Activated T-cell treated with anti-CD3 and anti-CD28 coated beads for 4 hours (primary cell): ENCODE results near the gene ETS1.

Source experiments
- DNase-seq: peaks from one replicate; pipeline ENCODE4 v3.0.0-alpha.2; 2020

The ETS1 gene

DNA sequence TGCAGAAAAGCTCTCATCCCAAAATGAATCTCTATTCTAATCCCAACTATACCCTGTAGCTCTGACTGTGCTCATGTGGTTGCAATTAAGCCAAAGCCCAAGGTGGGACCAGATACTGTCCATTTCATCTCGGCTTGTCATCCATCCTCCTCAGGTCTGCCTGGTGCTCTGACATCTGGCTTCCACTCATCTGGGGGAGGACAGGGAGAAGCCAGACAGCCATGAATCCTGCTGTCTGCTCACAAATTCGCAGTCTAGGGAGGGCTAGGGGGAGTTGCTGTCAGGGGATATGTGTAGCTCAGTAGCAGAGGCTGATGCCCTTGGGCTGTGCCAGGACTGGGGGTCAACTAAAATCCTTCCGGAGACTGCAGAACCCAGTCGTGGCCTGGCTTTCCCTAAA lies 167.1 kb downstream of the ETS1 start:
- DNase-seq, result no peak

DNA sequence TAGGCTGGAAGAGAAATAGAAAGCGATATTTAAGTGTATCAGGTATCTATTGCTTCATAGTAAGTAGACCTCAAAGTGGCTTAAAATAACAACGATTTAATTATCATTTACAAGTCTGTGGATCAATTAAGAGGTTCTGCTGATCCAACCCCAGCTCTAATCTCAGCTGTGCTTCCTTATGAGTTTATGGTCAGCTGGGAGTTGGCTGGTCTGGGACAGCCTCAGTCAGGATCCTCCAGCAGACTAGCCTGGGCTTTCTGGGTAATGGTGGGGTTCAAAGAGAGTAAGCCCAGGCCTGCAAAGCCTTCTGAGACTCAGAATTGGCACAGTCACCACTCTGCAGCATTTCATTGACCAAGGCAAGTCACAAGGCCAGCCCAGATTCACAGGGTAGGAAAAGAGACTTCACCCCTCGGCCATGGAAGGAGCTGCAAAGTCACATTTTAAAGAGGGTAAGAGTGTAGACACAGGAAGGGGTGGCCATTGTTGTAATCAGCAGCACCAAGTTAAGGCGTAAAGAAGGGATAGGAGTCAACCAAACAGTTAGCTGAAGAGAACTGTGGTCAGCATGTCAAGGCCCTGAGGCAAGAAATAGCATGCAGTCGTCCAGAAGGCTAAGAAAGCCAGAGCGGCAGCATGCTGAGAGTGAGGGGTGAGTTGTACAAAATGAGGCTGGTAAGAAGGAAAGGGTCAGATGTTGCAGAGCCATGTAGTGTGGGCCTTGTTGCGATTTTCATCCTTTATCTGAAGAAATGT lies 168.2 kb downstream of the ETS1 start:
- no peak for DNase-seq

DNA sequence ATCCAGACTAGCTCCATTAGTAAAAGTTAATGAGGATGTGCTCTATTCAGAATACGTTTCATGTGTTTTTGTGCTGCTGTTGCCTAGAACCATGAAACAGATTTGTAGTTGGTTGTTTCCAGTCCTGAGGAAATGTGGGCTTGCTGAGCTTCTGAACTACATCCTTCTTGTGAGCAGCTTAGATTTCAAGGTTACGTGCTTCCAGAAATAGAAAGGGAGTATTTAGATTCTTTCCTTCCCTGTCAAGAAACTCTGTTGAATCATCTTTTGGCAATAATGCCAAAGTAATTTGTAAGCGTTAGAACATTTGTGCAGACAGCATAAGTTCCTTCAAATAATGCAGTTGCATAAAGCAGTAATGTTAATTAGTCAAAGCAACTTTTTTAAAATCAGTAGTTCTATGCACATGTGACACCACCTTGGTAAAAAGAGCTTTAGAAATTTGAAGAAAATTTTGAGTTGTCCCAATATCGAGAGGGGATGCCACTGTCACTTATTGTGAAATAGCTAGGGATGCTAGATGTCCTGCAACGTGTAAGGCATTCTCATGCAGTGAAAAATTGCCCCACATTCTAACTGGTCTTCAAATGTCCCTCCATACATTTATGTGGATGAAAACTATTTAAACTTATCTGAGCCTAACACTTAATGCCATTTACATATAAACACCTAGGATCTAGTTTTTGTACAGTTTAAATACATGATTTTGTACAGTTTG lies 169.6 kb downstream of the ETS1 start:
- DNase-seq, result no peak

DNA sequence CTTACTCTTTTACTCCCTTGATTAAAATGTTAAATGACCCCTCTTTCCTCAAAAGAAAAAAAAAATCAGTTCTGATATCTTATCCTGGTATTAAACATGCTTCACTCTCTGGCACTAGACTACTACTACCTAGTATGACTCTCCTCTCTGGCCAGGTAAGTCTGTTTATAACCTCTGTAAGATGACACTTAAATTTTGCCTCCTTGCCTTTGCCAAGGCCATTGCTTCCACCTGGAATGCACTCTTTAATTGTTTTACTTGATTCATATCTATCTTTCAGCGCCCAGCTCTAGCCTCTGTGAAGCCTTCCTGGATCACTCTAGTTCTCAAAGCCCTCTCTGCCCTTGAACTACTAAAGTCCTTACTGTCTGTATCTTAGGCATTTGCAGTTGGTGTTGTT lies 170.4 kb downstream of the ETS1 start:
- DNase-seq, result no peak

DNA sequence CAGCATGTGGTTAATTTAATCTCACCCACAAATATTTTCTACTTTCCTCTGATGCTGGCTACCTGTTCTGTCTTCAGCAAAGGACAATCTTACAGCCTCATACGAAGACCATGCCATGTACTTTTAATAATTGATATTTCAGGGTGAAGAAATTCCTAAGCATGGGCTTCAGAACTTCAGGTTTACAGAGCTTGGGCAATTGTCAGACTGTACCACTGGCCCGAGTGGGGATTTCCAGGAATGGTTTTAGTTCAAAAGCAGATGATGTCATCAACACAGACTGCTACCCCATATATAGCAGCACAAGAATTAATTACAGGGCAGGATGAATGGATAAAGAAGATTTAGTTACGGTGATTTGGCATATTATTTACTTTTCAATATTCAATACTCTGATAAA lies 171.8 kb downstream of the ETS1 start:
- no peak for DNase-seq

DNA sequence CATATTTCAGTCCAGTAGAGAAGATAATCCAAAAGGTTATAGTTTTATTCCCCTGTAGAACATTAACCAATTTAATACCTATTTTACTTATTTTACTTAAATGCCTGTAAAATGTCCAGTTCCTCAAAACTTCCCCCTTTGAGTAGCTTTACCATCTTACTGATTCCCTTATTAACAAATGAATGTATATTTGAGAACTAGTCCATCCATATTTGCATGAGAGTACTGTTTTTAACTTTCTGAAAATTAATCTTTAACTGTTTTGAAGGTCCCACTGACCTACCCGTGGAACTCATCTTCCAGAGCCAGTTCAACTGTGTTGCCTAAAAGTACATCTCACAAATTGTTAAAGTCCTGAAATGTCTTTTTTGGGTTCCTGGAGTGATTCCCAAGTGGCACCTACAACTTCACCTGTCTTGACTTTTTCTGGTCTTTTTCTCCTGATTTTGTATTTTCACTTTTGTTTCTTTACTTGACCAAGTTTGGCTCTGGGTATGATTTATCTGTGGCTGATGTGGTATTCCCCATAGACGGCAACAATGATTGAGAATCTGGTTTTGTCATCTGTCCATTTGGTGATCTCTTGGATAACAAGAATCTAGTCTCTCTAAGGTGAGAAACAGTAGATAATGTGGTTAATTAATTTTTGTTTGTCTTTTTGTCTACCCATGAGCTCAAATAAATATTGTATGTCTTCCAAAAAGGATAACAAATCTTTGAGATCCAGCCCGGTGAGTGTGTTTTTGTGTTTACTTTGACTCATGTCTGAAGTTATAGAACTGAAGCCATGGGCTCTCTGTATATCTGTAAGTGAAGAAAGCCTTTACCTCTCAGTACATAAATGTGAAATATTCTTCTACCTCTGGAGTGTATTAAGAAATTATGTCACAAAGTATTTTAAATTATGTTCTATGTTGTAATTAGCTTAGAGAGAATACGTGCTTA lies 174.2 kb downstream of the ETS1 start:
- DNase-seq, result no peak

DNA sequence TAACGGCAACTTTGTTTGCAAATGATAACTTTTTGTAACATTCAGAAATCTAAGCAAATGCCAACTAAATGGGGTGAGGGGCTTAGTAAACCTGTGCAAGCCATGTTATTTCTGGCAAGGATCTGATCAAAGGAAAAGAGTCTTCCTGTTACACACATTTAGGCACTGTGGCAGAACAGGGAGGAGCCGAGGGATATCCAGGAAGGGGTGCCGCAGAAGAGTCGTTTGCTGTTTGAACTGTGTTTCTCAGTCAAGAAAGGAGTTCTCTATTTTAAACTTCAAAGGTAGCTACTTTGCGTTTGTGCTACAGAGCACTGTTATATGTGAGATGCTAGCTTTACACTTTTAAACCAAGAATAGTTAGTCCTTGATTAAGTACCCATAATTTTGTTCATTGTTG lies 175.5 kb downstream of the ETS1 start:
- no peak for DNase-seq

DNA sequence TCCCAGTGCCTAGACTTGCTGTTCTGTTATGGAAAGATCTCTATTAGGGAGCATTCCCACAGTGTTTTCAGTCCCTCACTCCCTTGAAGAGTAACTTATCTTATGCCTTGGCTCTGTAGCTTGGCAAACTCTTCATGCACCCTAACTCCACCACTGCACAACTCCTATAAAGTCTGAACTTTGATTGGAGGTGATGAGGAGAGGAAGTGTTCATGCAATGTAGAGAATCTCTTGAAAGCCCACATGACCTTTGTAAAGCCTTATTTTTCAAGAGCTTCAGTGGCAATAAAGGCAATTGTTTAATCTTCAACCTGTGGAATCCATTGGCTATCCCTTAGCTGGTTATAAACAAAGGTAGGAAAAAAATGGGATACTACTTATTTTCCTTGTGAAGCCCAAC lies 176.2 kb downstream of the ETS1 start:
- DNase-seq, result no peak

DNA sequence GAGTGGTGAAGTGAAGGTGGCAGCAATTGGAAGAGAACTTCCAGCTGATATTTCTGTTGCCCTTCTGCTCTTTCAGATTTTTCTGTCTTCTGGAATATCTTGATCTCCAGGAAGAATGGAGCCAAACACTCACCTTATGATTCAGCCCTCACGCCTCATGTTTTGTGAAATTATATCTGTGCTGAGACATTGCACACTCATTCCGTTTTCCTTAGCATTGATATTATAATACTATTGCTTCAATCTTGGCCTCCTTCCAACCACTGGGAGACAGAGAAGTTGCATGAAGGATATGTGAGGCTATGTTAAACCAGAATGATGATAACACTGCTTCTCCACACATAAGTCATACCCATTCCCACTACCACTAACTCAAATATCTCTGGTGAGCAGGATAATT lies 177.9 kb downstream of the ETS1 start:
- DNase-seq, result no peak
